Colon (tissue), 2 donors: ENCODE measurements around the gene RPGRIP1.
"Not testable (repeated sequence)": the region's sequence is repeated elsewhere in the genome, so short reads cannot be mapped to it uniquely, and the experiment has no call there.

Experiments used
- FAIRE-seq: peaks from 2 replicates; lab custom pipeline; 2012; peaks lifted over from hg19 to GRCh38; lab: Jason Lieb, UNC
- donor health status: control.
- donor health status: control.

The RPGRIP1 gene

DNA sequence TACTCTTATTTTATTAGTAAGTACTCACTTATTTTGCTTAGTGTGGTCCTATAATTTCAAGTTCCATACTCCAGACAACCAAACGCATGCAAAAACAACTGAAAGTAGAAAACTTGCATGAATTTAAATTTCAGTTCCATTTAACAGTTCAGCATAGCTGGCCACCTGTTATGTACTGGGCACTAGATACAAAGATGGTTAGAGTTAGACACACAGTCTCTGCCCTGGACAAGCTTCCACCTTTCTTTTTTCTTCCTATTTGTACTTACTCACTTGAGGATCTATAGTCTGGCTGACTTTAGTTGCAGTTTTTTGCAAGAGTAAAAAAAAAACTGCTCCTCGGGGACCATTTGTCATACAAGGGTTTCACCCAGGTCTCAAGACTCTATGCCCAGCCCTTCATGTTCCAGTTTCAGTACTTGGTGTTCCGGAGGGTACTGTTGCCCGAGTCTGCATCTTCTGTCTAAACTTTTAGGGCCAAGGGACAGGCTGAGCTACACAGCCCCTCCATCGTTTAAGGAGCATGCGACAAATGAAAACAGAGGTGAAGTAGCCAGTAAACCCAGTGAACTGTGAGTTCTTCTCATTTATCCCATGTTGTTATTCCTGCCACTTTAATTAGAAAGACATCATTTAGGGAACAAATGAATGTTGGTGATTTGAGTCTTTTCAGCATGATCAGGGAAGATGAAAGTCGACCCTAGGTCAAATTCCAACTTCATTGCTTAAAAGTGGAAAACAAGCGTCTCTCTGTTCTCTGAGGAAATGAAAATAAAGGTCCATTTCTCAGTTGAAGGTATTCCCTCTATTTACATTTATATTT is 22.3 kb downstream of the RPGRIP1 start:
- FAIRE-seq: no peak

DNA sequence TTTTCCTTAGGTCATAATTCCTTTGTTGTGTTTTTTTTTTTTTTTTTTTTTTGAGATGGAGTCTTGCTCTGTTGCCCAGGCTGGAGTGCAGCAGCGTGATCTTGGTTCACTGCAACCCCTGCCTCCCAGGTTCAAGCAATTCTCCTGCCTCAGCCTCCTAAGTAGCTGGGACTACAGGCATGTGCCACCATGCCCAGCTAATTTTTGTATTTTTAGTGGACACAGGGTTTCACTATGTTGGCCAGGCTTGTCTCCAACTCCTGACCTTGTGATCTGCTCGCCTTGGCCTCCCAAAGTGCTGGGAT is 22.9 kb downstream of the RPGRIP1 start:
- FAIRE-seq: not testable (repeated sequence)

DNA sequence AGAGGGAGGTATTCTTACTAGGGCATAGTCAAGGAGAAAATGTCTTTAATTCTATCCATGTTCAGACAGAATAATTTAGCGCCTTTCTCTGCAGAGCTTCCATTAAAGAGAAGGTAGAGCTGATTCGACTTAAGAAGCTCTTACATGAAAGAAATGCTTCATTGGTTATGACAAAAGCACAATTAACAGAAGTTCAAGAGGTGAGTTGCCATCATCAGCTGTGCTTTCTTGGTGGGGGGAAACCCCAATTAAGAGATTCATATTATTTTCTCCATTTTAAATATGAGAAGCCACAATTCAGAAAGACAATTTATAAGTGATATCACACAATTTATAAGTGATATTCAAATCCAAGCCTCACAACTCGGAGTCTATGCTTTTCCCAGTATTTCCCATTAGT is 27.8 kb downstream of the RPGRIP1 start:
- FAIRE-seq: no peak

DNA sequence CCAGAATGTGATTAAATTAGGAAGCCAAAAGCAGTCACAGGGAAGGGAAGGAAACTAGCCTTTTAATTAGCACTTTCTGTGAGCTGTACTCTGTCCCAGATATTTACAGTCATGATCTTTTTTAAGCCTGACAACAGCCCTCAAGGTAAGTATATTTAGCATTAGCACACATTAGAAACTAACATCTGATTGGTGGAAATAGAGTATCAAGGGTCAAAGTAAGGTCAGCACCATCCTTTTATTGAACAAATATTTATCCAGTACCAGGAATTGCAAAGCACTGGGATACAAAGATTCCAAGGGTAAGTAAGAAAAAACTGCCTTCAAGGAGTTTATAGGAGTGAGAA is 28.2 kb downstream of the RPGRIP1 start:
- FAIRE-seq: no peak

DNA sequence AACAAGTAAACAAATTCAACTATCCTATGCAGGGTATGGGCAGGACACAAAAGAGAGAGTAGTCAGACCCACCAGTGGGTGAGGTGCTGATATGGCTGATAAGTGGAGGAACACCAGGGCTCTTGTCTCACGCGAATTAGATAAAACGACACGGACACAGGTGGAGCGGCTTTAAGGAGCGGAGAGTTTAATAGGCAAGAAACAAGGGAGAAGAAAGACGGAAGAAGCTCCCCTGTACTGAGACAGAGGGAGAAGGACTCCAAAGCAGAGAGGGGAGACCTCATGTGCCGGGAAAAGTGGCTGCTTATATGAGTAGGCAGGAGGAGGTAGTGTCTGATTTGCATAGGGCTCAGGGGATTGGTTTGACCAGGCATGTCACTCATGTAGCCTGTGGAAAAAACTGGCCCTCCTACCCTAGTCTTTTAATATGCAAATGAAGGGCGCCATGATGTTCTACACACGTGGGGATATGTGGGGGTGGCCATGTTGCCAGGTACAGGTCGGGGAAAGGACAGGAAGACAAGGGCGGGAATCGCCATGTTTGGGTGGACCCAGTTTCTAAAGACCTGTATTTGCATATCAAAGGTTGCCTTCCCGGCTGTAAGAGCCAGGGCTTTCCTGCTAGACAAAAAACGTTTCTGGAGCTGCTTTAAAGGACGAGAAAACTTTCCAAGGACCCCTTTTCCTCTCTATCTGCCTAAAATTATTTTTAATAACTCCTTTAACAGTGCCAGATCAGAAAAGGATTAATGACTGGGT is 28.8 kb downstream of the RPGRIP1 start:
- peak; percentile 94 for FAIRE-seq

DNA sequence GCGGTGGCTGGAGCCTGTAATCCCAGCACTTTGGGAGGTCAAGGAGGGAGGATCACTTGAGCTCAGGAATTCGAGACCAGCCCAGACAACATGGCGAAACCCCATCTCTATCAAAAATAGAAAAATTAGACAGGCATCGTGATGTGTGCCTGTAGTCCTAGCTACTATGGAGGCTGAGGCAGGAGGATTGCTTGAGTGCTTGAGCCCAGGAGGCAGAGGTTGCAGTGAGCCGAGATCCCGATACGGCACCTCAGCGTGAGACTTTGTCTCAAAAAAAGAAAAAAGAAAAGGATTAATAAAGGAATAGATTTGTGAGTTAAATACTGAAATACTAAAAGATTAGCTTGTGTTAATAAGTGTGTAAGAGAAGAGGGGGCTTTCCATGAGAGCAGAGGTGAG is 29.4 kb downstream of the RPGRIP1 start:
- no peak for FAIRE-seq

DNA sequence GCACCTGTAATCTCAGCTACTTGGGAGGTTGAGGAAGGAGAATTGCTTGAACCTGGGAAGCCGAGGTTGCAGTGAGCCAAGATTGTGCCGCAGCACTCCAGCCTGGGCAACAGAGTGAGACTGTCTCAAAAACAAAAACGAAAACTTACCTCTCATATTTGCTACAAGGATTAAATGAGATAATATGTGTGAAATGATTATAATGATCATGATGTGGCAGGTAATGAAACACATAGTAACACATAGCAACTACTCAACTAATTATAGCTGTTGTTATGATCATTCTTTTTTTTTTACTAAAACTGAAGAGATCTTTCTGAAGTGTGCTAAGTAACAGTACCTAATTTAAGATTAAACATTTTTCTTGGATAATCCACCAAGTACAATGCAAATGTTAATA is 30.1 kb downstream of the RPGRIP1 start:
- no peak for FAIRE-seq

DNA sequence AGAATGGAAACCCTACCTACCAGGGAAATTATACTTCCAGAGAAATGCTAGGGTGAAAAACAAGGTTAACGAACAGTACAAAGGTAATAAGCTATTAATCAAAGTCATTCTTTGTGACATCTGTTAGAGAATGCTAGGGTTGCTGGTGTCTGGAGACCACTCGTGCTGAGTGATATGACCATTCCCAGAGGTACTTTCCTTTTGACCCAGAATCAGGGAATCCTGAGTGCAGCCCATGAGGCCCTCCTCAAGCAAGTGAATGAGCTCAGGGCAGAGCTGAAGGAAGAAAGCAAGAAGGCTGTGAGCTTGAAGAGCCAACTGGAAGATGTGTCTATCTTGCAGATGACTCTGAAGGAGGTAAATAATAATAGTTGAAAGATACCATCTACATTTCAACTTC is 31.7 kb downstream of the RPGRIP1 start:
- FAIRE-seq: no peak

DNA sequence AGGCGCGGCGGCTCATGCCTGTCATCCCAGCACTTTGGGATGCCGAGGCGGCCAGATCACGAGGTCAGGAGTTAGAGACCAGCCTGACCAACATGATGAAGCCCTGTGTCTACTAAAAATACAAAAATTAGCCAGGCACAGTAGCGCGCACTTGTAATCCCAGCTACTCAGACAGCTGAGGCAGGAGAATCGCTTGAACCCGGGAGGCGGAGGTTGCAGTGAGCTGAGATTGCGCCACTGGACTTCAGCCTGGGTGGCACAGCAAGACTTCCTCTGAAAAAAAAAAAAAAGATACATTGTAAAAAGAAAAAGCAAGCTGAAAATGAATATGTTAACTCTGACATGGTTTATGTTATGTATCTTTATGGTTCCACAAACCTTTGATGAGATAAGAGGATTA is 33.6 kb downstream of the RPGRIP1 start:
- FAIRE-seq: no peak

DNA sequence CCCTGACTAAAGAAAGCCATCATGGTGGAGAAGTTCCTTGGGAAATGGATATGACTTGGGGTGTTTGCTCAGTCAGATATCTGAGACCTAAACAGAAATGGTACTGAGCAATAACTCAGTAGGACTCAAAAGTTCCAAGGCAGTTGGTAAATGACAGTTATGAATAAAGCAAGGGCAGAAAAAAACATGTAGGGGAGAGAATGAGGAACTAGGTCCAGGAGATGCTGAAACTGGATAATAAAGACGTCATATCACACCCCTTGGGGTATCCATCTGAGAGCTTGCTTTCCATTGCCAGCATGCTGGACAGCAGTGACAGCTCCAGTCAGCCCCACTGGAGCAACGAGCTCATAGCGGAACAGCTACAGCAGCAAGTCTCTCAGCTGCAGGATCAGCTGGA is 37.5 kb downstream of the RPGRIP1 start:
- no peak for FAIRE-seq

DNA sequence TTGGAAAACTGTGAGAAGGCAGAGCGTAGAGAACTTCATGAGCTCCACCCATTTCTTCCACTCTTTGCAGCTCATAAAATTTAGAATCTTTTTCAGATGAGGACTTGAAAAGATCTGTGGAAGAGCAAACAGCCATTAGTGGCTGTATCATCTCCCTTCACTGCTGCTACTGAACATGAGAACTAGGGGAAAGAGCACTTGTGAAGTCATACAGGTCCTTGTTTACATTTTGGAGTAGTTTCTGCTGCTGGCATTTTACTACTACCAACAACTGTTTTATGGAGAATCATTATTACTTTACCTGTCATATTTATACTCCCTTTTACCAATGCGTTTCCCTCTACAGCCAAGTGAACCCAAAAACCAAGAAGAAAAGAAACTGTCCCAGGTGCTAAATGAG is 41.0 kb downstream of the RPGRIP1 start:
- no peak for FAIRE-seq

DNA sequence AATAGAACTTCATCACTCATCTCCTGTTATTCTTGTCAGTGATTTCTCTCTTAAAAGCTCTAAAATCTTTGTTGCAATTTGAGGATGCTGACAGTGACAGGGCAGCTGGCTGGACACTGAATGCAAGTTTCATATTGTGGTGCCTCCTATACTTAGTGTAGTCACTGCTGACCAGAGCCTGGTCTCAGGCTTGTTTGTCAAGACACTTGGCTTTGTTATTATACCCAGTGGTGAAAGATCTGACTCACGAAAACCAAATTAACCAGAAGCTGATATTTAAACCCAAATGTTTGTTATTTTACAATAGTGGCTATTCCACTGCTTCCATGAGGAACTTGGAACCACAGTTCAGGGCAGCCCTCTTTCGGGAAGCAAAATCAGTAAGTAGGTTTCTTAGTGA is 42.8 kb downstream of the RPGRIP1 start:
- FAIRE-seq: no peak

DNA sequence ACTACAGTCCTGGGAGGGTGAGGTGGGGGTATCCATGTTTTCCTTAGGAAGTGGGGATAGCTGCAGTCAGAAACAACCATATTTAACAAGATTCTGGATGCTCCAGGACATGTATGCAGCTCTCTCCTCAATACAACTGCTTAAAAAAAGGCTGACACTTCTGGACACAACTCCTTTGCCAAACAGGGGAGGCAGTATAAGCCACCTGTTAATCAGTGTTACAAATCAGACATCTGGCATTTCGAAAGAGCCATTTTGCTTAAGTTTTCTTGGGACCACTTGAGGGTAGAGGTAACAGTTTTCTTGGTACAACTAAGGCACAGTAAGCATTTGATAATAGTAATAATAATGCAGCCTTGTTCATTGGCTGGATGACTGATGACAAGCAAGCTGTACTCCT is 47.1 kb downstream of the RPGRIP1 start:
- FAIRE-seq: no peak
